ENCODE measurements around the gene FZR1. TPM values are rescaled to one million over a fixed set of nuclear protein-coding genes. Genes with fewer than 3 reads are reported as not detected.

FZR1 gene
- total and polyA plus RNA-seq, 9 of the 15 experiments (the other 6 are each of a cell fraction or from before 2014, with no cell fraction given): 0.18 to 48.0 (median 22.2) TPM

GRCh38 chr19:3557461-3558248 lies 51.5 kb downstream of the FZR1 start, which contains the start of gene MFSD12 (continued):
- TF ChIP-seq STAT6 (CRISPR knock-in tag; IDR thresholded peaks at IDR 0.05) (peak; percentile 61; the same call in 1 of the 2 replicates), ASH1L (IDR thresholded peaks at IDR 0.05; ENCODE audit: borderline replicate concordance, low read depth, partially characterized antibody) (peak; percentile 71), RCOR1 (IDR thresholded peaks at IDR 0.05; ENCODE audit: borderline replicate concordance in 1 of 2, low read depth in 2 of 2, low read length in 2 of 2) (no peak), BCLAF1 (IDR thresholded peaks at IDR 0.05; ENCODE audit: borderline replicate concordance in 1 of 2, control insufficient read depth in 1 of 2, low read depth in 2 of 2, low read length in 1 of 2) (no peak), ZBTB43 (CRISPR knock-in tag; IDR thresholded peaks at IDR 0.05) (no peak), ZNF146 (CRISPR knock-in tag; IDR thresholded peaks at IDR 0.05; ENCODE audit: unreplicated experiment) (no peak), TRIM24 (IDR thresholded peaks at IDR 0.05) (no peak), CREB1 (IDR thresholded peaks at IDR 0.05) (peak; percentile 53), CREB1 (CRISPR knock-in tag; IDR thresholded peaks at IDR 0.05) (peak; percentile 86), SAFB2 (IDR thresholded peaks at IDR 0.05; ENCODE audit: borderline replicate concordance, low read depth, low read length, severe bottlenecking) (no peak), NR2C2 (CRISPR knock-in tag; IDR thresholded peaks at IDR 0.05) (peak; percentile 21; the same call in 1 of the 2 replicates), NR2C2 (tag; IDR thresholded peaks at IDR 0.05) (no peak), E2F6 (IDR thresholded peaks at IDR 0.05; ENCODE audit: borderline replicate concordance in 1 of 2, extremely low read depth in 1 of 2, insufficient read depth in 1 of 2, insufficient read length in 1 of 2, low read depth in 1 of 2, low read length in 1 of 2, poor library complexity in 1 of 2, severe bottlenecking in 1 of 2) (peak; percentile 73 to 77), TSC22D4 (tag; IDR thresholded peaks at IDR 0.05) (no peak), E2F4 (CRISPR knock-in tag; IDR thresholded peaks at IDR 0.05; ENCODE audit: low read depth) (no peak), CCNT2 (IDR thresholded peaks at IDR 0.05; ENCODE audit: borderline replicate concordance, extremely low read depth, insufficient read length, low read depth, low read length) (peak; percentile 95)
